HUES64 (cell line): ENCODE data around the gene STRIP1.

ENCODE experiments used
- H3K27ac ChIP-seq: 2 replicates; pipeline ENCODE4 v1.7.0; 2013; ENCODE audit warnings: low read depth, low read length, inconsistent platforms
- H3K27me3 ChIP-seq: 2 replicates; pipeline ENCODE4 v1.6.1; 2013; ENCODE audit warnings: mild to moderate bottlenecking, low read length; ENCODE audit not compliant: insufficient read depth
- H3K36me3 ChIP-seq: 2 replicates; pipeline ENCODE4 v1.6.1; 2013; ENCODE audit warnings: mild to moderate bottlenecking, low read length; ENCODE audit not compliant: insufficient read depth
- H3K4me1 ChIP-seq: 2 replicates; pipeline ENCODE4 v1.6.1; 2013; ENCODE audit warnings: mild to moderate bottlenecking, low read length, moderate library complexity; ENCODE audit not compliant: insufficient read depth
- H3K4me3 ChIP-seq: 2 replicates; pipeline ENCODE4 v1.5.1; 2013; ENCODE audit warnings: mild to moderate bottlenecking, low read length, moderate library complexity
- H3K9ac ChIP-seq: 2 replicates; pipeline ENCODE4 v1.6.1; 2013; ENCODE audit warnings: mild to moderate bottlenecking, low read depth, low read length
- H3K9me3 ChIP-seq: 2 replicates; pipeline ENCODE4 v1.6.1; 2013; ENCODE audit warnings: low read depth, low read length; ENCODE audit not compliant: insufficient read depth
- WGBS: fragments of 150-250, 120-280 bp; methylation state at CpG from one replicate; pipeline ENCODE4 v1.1.7; 2013; ENCODE audit warnings: missing lambda C conversion rate; 5-methylcytosine and 5-hydroxymethylcytosine counted together

The STRIP1 gene

GRCh38 chr1:110053552-110054428 lies 19.4 kb downstream of the STRIP1 start:
- no peak overlapping the region for H3K27ac ChIP-seq
- no peaks in the 10 kb centered on the region for H3K9me3 ChIP-seq
- no peaks in the 10 kb centered on the region for H3K4me1 ChIP-seq
- H3K4me3 ChIP-seq = no peak overlapping the region
- no peaks in the 10 kb centered on the region for H3K27me3 ChIP-seq
- peaks cover 98% of the 10 kb centered on the region for H3K36me3 ChIP-seq
- no peak overlapping the region for H3K9ac ChIP-seq
- 89% methylated on average over 15 of the region's 16 CpGs for WGBS

- no peak overlapping the region for H3K9ac ChIP-seq
- 96% methylated on average over 5 of the region's 5 CpGs for WGBS
- no peaks in the 10 kb centered on the region for H3K4me1 ChIP-seq
- no peak overlapping the region for H3K27ac ChIP-seq
- H3K36me3 ChIP-seq = peaks cover 81% of the 10 kb centered on the region
- no peak overlapping the region for H3K4me3 ChIP-seq
- no peaks in the 10 kb centered on the region for H3K9me3 ChIP-seq
- no peaks in the 10 kb centered on the region for H3K27me3 ChIP-seq
Measured at GRCh38 chr1:110055493-110056284, 21.3 kb downstream of the STRIP1 start.

DNA sequence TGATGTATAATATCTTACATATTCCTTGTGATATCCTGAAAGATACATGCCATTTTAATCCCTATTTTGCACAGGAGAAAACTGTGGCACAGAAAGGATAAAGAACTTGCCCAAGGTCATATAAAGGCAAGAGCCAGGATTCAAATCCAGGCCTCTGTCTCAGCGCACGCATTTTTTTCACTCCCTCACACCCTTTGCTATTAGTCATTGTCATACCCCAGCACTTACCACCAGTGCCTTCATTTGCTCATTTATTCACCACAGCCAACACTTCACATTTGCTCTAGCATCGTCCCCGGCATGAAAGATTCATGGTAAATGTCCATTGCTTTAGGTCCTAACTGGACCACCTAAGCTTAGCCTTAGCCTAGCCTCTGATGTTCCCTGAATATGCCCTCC lies 21.9 kb downstream of the STRIP1 start:
- no peaks in the 10 kb centered on the region for H3K9me3 ChIP-seq
- H3K9ac ChIP-seq = no peak overlapping the region
- no peak overlapping the region for H3K27ac ChIP-seq
- no peaks in the 10 kb centered on the region for H3K4me1 ChIP-seq
- H3K27me3 ChIP-seq = no peaks in the 10 kb centered on the region
- H3K36me3 ChIP-seq = peaks cover 75% of the 10 kb centered on the region
- H3K4me3 ChIP-seq = no peak overlapping the region
- WGBS = 94% methylated on average over 4 of the region's 4 CpGs

DNA sequence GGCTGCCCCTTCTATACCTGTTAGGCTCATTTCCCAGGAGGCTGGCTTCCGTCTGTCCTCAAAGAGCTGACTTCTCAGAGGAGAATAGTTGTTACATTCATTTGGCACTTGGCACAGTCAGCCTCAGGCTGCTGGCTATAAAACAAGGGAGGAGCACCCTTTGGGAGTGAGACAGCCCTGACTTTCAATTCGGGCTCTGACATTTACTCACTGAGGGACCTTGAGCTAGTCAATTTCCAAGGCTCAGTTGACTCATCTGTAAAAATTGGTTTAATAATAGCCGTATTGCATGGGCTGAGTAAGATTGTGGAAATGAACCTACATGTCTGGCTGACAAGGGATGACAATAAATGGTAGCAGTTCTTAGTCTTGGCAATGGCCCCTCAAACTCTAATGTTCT lies 22.4 kb downstream of the STRIP1 start:
- no peak overlapping the region for H3K9ac ChIP-seq
- H3K27me3 ChIP-seq = no peaks in the 10 kb centered on the region
- H3K4me3 ChIP-seq = no peak overlapping the region
- no peak overlapping the region for H3K27ac ChIP-seq
- peaks cover 70% of the 10 kb centered on the region for H3K36me3 ChIP-seq
- no peaks in the 10 kb centered on the region for H3K4me1 ChIP-seq
- 96% methylated on average over 3 of the region's 3 CpGs for WGBS
- no peaks in the 10 kb centered on the region for H3K9me3 ChIP-seq

GRCh38 chr1:110057963-110058518 lies 23.6 kb downstream of the STRIP1 start:
- Histone ChIP-seq H3K27ac (no peak overlapping the region), H3K27me3 (no peaks in the 10 kb centered on the region), H3K4me3 (no peak overlapping the region), H3K9ac (no peak overlapping the region), H3K9me3 (no peaks in the 10 kb centered on the region), H3K4me1 (no peaks in the 10 kb centered on the region), H3K36me3 (peaks cover 58% of the 10 kb centered on the region)
- WGBS = 93% methylated on average over 6 of the region's 7 CpGs

- 95% methylated on average over 1 of the region's 1 CpG for WGBS
- Histone ChIP-seq H3K27me3 (no peaks in the 10 kb centered on the region), H3K4me3 (no peak overlapping the region), H3K9me3 (no peaks in the 10 kb centered on the region), H3K36me3 (peaks cover 52% of the 10 kb centered on the region), H3K9ac (no peak overlapping the region), H3K4me1 (no peaks in the 10 kb centered on the region), H3K27ac (no peak overlapping the region)
Measured at GRCh38 chr1:110058591-110058990, 24.2 kb downstream of the STRIP1 start.

GRCh38 chr1:110059133-110059863 lies 24.9 kb downstream of the STRIP1 start:
- H3K27ac ChIP-seq = no peak overlapping the region

GRCh38 chr1:110060034-110060661 lies 25.7 kb downstream of the STRIP1 start:
- WGBS = 89% methylated on average over 9 of the region's 9 CpGs
- H3K27ac ChIP-seq = no peak overlapping the region

More at GRCh38 chr1:110059133-110059863, 24.9 kb downstream of the STRIP1 start:
- no peaks in the 10 kb centered on the region; the same call in 1 of the 2 replicates for H3K27me3 ChIP-seq
- H3K9ac ChIP-seq = no peak overlapping the region
- no peaks in the 10 kb centered on the region for H3K9me3 ChIP-seq
- 77% methylated on average over 6 of the region's 6 CpGs for WGBS
- H3K36me3 ChIP-seq = peaks cover 45% of the 10 kb centered on the region
- H3K4me3 ChIP-seq = no peak overlapping the region
- H3K4me1 ChIP-seq = no peaks in the 10 kb centered on the region

GRCh38 chr1:110060662-110061060 lies 26.2 kb downstream of the STRIP1 start:
- H3K9me3 ChIP-seq = no peaks in the 10 kb centered on the region
- H3K4me1 ChIP-seq = no peaks in the 10 kb centered on the region
- peaks cover 31% of the 10 kb centered on the region for H3K36me3 ChIP-seq
- 89% methylated on average over 7 of the region's 7 CpGs for WGBS
- H3K27ac ChIP-seq = no peak overlapping the region
- peaks cover 11% of the 10 kb centered on the region for H3K27me3 ChIP-seq
- H3K9ac ChIP-seq = no peak overlapping the region
- no peak overlapping the region for H3K4me3 ChIP-seq

More at GRCh38 chr1:110060034-110060661, 25.7 kb downstream of the STRIP1 start:
- peaks cover 6% of the 10 kb centered on the region for H3K27me3 ChIP-seq
- no peak overlapping the region for H3K9ac ChIP-seq
- no peak overlapping the region for H3K4me3 ChIP-seq
- no peaks in the 10 kb centered on the region for H3K4me1 ChIP-seq
- peaks cover 36% of the 10 kb centered on the region for H3K36me3 ChIP-seq
- no peaks in the 10 kb centered on the region for H3K9me3 ChIP-seq

DNA sequence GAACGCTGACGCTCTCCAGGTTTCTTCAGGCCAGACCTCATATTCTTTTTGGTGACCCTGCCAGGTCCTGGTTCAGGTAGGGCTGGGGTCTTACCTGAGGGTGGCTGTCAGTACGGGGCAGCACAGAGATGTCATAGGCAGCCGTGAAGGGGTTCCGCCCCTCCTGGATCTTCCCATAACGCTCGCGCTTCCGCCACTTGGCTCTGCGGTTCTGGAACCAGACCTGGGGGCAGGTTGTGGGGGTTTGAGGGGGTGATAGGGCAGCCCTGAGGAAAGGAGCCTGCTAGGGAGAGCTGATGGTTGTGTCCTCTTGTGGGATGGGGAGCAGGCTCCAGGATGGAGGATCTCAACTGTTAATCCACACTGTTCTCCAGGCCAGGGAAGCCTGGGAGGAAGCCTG lies 26.9 kb downstream of the STRIP1 start:
- Histone ChIP-seq H3K9ac (no peak overlapping the region), H3K27ac (no peak overlapping the region), H3K4me3 (no peak overlapping the region), H3K4me1 (no peaks in the 10 kb centered on the region), H3K9me3 (no peaks in the 10 kb centered on the region), H3K27me3 (peaks cover 18% of the 10 kb centered on the region), H3K36me3 (peaks cover 25% of the 10 kb centered on the region)
- WGBS = 95% methylated on average over 10 of the region's 10 CpGs
